ENCODE results near the gene MC2R. TPM values are rescaled to one million over a fixed set of nuclear protein-coding genes. Genes with fewer than 3 reads are reported as not detected.

Gene MC2R
- not detected in 2 replicates for total RNA-seq (2014; rRNA removed; shearing (Covaris generic); ENCODE audit: low replicate concordance)

DNA sequence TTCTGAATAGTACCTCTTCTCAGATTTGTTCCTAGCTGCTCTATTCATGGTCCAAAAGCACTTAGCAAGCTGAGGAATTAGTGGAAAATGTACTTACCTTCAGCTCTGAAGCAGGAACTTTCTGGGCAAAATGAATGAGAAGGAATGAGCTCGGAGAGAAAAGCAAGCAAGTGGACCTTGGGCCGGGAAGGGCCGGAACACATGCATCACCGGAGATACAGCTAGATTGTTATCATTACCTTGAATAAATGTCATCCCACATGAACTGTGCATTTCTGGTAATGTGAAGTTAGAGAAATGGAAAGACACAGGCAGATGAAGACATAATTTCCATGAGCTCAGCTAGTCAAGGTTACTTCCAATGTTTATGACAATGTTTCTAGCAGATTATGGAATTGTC, at the start of gene MC2R:
Gene MC2R (minus strand): TSS at position 146 of the 400 bp plus-strand sequence. CDS start 30,018 bp downstream, outside the sequence.
- in situ Hi-C loops (cut with HindIII; ENCODE audit: low pct_unique_long_range_greater_than_20kb, low sequenced_read_pairs), result no loop called here
- DNase-seq (ENCODE audit: low read depth), result no peak

DNA sequence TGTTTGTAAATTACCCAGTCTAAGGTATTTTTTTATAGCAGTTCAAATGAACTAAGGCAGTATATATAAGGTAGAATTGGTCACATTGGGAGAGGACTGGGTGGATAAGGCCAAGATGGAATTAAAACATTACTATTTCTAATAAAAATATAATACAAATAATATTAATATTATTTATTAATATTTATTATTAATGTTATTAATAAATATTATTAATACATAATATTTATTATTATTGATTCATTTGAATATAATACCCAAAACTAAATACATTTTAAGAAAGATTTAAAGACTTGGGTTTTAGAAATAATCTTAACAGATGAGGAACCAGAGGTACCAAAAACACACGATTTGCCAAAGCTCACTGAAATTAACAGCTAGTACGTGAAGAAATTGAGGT, 30.5 kb upstream of the MC2R start:
- no peak for DNase-seq (ENCODE audit: low read depth)
- in situ Hi-C loops (cut with HindIII; ENCODE audit: low pct_unique_long_range_greater_than_20kb, low sequenced_read_pairs), result no loop called here

DNA sequence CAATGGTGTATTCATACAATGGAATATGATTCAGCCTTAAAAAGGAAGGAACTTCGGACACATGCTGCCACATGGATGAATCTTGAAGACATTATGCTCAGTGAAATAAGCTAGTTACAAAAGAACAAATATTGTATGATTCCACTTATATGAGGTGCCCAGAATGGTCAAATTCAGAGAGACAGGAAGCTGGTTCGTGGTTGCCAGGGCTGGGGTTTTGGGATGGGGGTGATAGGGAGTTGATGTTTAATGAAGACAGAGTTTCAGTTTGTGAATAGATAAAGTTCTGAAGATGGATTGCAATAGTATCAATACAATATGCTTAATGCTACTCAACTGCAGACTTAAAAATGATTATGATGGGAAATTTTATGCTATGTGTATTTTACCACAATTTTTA, 28.0 kb upstream of the MC2R start:
- in situ Hi-C loops (cut with HindIII; ENCODE audit: low pct_unique_long_range_greater_than_20kb, low sequenced_read_pairs), result no loop called here
- no peak for DNase-seq (ENCODE audit: low read depth)

DNA sequence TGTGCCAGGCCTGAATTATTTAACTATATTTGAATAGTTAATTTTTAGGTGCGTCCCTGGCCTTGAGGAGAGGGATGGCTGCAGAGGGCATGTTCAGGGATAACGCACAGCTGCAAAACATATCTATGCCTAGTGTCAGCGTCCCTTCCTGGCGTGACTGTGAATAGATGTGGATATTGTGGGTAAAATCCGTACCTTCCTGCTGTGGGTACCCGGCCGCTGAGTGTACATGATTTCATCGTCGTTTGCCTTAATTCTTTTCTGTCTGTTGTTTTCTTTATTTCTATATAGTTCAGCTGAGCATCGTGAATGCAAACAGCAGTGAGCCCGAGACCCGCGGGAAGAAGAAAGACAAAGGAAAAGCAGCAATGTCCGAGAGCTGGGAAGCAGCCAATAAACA, 25.0 kb upstream of the MC2R start:
- DNase-seq (ENCODE audit: low read depth), result no peak
- in situ Hi-C loops (cut with HindIII; ENCODE audit: low pct_unique_long_range_greater_than_20kb, low sequenced_read_pairs), result no loop called here

DNA sequence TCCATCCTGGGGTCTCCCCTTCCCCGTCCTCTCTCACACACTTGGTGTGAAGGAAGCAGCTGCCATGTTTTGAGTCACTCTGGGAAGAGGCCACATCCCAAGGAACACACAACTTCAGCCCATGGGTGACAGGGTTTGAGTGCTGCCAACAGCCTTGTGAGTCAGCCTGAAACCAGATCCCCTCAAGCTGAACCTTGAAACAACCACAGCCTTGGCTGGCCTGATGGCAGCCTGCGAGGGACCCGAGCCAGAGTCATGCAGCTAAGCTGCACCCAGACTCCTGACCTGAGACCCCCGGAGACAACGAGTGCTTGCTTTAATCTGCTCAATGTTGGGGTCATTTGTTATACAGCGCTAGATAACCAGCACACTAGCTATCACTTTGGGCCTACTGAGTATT, 19.3 kb upstream of the MC2R start:
- DNase-seq (ENCODE audit: low read depth), result no peak
- in situ Hi-C loops (cut with HindIII; ENCODE audit: low pct_unique_long_range_greater_than_20kb, low sequenced_read_pairs), result no loop called here

DNA sequence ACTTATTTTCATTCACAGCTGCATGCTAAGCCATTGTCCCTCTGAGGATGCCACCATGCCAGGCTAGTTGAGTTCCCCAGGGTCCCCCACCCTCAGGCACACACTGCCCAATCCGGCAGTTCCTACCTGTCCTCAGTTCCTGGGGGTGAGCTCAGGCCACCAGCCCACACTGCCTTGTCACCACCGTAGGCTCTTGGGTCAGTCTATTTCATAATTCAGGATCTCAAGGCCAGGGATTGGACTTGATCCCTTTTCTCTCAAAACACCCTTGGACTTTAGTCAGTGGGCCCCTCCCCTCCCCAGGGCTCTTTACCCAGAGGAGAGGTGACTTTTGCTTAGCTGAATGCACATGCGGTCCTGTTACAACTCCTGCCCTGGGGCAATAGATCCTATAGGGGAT, 18.7 kb upstream of the MC2R start:
- in situ Hi-C loops (cut with HindIII; ENCODE audit: low pct_unique_long_range_greater_than_20kb, low sequenced_read_pairs), result no loop called here
- DNase-seq (ENCODE audit: low read depth), result no peak

DNA sequence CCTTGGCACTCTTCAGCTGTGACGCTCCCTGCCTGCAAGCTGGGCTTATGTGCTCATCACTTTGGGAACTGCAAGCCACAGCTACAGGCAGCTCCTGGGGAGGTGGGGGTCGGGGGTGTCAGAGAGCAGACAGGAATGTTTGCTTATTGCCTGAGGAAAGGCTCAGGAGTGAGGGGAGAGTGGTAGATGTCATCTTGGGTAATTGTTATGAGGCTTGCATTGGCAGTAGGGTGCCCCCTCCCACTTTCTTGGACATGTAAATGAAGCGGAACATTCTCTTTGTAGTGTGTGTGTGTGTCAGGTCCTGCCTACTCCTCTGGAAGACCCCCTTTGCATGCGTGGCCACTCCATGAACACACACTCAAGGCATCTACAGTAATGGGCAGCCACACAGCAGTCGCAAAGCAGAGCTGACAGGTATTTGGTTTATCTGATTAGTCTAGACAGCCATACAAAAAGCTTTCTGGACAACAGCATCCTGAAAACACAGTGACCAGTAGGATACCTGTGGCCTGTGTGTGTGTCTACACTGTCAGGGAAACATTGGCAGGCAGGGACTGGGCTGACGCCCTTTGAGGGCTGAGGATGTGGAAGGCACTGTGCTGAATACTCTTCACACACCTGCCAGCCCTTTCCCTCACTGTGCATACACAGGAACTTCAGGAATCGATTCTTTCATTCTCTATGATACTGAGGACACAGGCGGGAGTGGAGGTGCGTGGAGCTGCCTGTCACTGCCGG, 17.1 kb upstream of the MC2R start:
- DNase-seq (ENCODE audit: low read depth), result no peak
- in situ Hi-C loops (cut with HindIII; ENCODE audit: low pct_unique_long_range_greater_than_20kb, low sequenced_read_pairs), result no loop called here

DNA sequence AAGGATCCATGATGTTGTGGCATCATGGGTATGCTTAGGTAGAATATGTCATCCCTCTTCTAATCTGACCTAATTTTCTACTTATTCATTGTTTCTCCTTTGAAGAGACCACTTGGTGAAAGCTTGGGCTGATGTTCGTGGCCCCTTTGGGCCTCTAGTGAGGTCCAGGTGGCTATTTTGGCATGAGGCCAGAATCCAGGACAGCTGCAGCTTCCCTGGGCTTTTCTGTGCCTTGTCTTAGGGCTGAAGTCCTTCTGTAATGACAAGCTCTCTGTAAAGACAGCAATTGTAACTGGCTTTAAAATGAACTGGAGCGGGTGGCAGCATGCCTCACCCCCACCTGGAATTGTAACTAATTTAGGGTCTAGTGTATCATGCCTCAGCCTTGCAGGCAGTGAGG, 15.6 kb upstream of the MC2R start:
- in situ Hi-C loops (cut with HindIII; ENCODE audit: low pct_unique_long_range_greater_than_20kb, low sequenced_read_pairs), result no loop called here
- no peak for DNase-seq (ENCODE audit: low read depth)

DNA sequence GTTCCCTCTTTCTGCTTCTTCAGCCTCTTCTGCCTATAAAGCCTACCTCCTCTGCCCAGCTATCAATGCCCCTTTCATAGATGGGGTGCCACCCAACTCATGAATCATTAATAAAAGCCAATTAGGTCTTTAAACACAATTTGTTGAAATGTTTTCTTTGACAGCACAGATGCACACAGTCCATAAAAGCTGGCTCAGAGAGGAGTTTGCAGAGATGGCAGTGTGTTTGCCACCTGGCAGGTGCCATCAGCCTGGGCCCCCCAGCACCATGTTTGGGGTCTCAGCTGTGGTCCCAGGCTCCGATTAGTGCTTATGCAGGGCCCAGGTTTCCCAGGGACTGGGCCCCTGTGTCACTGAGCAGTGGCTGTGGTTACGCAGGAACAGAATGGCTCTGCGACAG, 7.9 kb upstream of the MC2R start:
- no peak for DNase-seq (ENCODE audit: low read depth)
- in situ Hi-C loops (cut with HindIII; ENCODE audit: low pct_unique_long_range_greater_than_20kb, low sequenced_read_pairs), result no loop called here

DNA sequence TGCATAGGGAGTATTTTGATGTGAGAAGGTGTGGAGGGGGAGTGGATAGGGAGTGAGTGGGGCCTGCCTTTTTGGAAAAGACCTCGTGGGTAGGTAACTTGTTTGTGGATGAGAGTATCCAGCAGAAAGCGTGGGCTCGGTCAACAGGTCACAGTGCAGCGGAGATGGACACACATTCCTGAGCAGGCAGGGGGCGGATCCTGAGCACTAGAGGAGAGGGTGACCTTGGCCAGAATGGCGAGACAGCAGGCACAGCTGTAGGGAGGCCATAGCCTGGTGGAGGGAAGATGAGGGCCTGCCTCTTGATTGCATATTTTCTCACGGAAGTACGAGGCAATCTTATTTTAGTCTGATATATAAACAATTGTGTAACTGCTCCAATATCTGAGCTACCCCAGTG, 3.6 kb upstream of the MC2R start:
- in situ Hi-C loops (cut with HindIII; ENCODE audit: low pct_unique_long_range_greater_than_20kb, low sequenced_read_pairs), result no loop called here
- no peak for DNase-seq (ENCODE audit: low read depth)

DNA sequence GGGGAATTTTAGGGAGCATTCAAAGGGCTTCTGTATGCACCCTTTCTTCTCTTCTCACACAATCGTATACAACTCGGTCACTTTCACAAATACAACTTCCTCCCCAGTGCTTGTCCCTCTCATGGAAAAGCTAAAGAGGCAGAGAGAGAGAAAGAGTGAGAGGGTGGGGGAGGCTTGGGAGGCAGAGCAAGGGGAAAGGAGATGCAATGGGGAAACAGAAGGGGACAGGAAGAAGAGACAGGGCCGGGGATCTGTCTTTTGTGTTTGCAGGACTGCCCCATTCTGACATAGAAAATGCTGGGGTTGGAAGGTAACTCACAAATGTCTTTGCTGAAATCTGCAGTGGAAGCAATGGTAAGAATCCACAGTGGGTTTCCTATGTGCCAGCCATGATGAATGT, 2.1 kb upstream of the MC2R start:
- DNase-seq (ENCODE audit: low read depth), result no peak
- in situ Hi-C loops (cut with HindIII; ENCODE audit: low pct_unique_long_range_greater_than_20kb, low sequenced_read_pairs), result no loop called here

DNA sequence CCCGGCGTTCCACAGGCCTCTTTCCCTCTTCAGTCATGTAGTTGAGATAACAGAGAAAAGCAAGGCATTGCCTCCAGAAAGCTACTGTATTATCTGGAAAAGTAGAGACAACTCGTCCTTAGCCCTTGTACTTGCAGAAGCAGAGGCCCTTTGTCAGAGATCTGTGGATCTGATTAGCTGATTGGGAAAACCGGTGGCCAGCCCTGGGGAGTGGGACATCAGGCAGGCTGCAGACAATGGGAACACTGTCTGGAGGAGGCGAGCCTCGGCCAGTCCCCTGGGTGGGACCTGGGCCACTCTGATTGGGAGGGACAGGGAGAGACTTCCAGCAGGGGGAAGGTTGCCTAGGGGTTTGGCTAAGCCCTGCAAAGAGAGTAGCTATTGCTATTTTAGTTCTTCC, 1.2 kb upstream of the MC2R start:
- DNase-seq (ENCODE audit: low read depth), result no peak
- in situ Hi-C loops (cut with HindIII; ENCODE audit: low pct_unique_long_range_greater_than_20kb, low sequenced_read_pairs), result no loop called here

DNA sequence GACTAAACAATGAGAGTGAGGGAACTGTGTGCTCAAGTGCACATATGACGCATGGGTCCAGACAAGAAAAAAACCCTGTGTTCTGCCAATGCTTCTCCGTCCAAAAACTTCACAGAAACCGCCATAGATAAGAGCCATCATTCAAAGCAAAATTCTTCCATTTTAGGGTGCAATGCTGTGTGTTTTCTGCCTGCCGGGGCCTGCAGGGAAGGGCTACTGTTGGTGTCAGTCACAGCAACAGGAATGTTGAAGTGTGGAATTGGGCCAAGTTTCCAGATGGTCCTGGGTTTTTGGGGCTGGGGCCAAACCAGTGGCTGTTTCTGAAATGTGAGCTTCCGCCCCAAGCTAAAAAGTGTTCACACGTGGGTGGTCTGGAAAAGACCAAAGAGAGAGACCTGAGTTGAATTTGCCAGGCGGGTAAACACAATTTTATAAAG, 677 bp upstream of the MC2R start:
- in situ Hi-C loops (cut with HindIII; ENCODE audit: low pct_unique_long_range_greater_than_20kb, low sequenced_read_pairs), result no loop called here
- DNase-seq (ENCODE audit: low read depth), result no peak

DNA sequence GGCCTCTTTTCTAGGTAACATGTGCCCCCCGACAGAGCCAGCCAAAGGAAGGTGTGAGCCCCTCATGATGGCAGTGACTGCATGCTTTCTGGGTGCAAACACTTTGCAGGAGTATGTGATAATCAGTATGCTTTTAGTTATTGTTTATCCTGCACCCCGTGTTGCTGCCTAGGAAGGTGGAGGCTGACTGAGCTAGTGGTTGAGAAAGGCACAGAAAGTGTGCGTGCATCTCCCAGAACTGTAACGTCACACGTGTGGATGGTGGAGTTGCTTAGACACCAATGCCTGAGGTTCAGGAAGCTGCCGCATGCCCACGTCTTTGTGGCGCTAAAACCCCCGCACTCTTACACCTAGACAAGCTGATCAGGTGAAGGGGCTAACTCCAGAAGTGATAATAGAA, 580 bp downstream of the MC2R start:
- DNase-seq (ENCODE audit: low read depth), result no peak
- in situ Hi-C loops (cut with HindIII; ENCODE audit: low pct_unique_long_range_greater_than_20kb, low sequenced_read_pairs), result no loop called here

DNA sequence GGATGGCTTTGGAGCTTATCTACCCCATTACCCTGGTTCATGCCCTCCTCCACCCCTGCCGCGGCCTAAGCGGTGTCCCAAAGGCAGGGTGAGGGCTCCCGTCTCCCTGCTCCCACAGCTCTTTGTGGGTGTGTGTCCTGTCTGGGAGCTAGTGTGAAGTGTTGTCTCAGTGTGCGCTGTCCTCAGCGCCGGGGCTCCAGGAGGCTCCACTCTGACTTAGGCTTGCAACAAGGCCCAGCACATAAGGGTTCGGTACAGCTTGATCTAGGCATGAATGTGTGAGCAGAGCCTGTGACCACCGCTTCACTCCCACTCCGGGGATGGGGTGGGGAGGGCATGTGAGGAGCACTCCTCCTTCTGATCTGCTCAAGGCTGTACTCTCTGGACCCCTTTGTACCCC, 1.2 kb downstream of the MC2R start:
- DNase-seq (ENCODE audit: low read depth), result no peak
- in situ Hi-C loops (cut with HindIII; ENCODE audit: low pct_unique_long_range_greater_than_20kb, low sequenced_read_pairs), result no loop called here

DNA sequence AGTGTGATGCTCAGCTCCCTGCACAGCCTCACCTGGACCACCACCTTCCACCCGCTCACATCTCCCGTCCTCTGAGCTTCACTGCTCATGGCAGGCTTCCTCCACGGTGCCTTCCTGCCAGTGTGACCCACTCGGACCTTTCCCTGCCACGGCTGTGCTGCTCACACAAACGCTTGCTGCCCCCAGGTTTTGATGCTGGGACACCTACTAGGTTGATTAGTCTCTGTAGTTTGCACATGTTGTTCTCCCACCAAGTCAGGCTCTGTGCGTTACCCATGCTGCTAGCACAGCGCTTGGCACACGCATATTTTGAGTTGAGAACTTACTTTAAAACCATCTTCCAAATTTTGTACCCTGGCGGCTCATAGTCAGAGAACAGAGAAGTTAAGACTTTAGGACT, 2.1 kb downstream of the MC2R start:
- DNase-seq (ENCODE audit: low read depth), result no peak
- in situ Hi-C loops (cut with HindIII; ENCODE audit: low pct_unique_long_range_greater_than_20kb, low sequenced_read_pairs), result no loop called here

DNA sequence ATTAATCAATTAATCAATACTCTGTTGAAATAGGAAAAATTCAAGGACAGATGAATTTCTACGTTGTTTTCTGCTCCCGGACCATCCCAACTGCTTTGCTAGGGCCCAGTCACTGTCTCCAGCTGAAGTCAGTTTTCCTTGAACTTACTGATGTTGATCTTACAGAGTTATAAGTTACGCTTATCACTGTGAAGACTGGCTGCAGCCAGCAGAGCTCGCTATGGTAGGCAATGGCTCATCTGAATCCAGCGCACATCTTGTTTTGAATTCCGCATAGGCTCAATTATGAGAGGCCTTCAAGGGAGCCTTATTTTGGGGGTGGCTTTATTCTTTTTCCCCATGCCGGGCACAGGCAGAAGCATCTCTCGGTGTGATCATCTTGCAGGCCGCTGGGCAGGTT, 2.7 kb downstream of the MC2R start:
- DNase-seq (ENCODE audit: low read depth), result no peak
- in situ Hi-C loops (cut with HindIII; ENCODE audit: low pct_unique_long_range_greater_than_20kb, low sequenced_read_pairs), result no loop called here

DNA sequence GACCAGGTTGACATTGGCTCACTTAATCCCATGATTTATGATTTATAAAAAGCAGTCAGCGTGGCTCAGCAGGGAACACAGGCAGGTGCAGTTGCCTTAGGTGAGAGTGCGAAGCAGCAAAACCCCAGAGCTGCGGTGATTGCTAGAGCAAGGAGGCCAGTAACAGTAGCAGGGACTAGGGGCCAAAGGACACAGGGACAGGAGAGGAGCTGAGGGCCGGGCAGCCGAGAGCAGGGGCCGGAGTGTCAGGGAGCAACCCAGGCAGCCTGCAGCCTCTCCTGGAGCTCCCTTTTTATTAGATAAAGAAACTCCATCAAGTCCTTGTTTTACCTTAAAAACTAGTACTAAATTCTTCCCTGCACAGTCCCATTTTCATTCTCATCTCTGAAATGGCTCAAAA, 4.3 kb downstream of the MC2R start:
- in situ Hi-C loops (cut with HindIII; ENCODE audit: low pct_unique_long_range_greater_than_20kb, low sequenced_read_pairs), result no loop called here
- DNase-seq (ENCODE audit: low read depth), result no peak

DNA sequence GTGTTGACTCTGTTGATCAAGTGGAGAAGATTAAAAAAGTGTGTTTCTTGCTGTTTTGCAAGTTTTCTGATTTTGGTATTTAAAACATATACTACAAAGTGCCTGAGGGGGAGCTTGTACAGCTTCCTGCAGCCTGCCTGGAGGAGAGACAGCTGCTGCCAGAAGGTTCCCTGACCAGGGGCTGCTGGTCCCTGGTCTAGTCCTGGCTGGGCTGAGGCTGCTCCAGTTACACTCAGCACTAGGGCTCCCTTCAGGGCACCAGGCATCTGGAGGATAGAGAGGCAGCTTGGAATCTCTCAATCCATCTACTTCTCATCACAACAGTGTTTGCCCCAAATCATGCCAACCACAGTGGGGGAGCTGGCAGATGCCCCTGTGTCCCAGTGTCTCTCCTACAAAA, 4.8 kb downstream of the MC2R start:
- DNase-seq (ENCODE audit: low read depth), result no peak
- in situ Hi-C loops (cut with HindIII; ENCODE audit: low pct_unique_long_range_greater_than_20kb, low sequenced_read_pairs), result no loop called here

DNA sequence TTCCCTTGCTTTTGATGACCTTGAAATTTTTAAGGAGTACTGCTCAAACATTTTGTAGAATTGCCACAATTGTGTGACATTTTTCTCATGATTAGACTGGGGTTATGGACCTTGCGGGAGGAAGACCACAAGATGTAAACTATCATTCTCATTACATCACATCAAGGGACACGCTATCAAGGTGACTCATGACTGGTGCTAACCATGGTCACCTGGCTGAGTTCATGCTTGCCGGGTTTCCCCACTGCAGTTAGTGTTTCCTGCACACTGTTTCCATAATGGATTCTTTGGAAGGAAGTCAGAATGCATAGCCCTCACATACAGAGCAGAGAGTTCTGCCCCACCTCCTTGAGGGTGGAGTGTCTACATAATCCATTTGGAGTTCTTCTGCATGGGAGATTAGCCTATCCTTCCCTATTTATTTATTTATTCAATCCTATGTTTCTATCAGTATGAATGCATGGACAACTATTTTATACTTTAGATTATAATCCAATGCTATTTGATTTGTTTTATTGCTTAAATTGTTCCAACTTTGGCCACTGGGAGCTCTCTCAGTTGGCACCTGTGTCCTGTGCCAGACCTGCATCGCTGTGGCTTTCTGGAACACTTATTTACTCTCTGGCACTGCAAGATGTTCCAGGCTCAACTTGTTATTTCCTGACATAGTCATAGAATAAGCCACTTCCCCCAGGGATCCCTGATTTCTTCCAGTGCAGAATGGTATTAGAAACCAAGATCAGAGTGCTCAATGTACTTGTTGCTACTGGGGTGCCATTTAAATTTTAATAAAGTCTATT, 6.0 kb downstream of the MC2R start:
- no peak for DNase-seq (ENCODE audit: low read depth)
- in situ Hi-C loops (cut with HindIII; ENCODE audit: low pct_unique_long_range_greater_than_20kb, low sequenced_read_pairs), result no loop called here
